Calu3 (cell line): Measurements from ENCODE around the gene ALDH16A1. TPM values are rescaled to one million over a fixed set of nuclear protein-coding genes. Genes with fewer than 3 reads are reported as not detected.

Source experiments
- BruUV-seq: library from RNA; stranded (reverse); fragments of 400-500 nt; replicated peaks from 2 replicates; lab custom pipeline; 2021; lab: Mats Ljungman, UMichigan
- CTCF ChIA-PET: fragments of 300-600 bp; sonication (Branson Sonifier 250); formaldehyde crosslinking; loops from one replicate; lab custom pipeline; 2022; ENCODE audit warnings: antibody characterized with exemption; lab: Charles Lee
- DNase-seq: peaks from one replicate; pipeline ENCODE4 v3.0.0; 2022
- H3K27ac Mint-ChIP-seq: one replicate; pipeline ENCODE4 v1.8.0; 2022; ENCODE audit warnings: mixed read lengths; ENCODE audit not compliant: unreplicated experiment
- H3K27me3 Mint-ChIP-seq: one replicate; pipeline ENCODE4 v1.8.0; 2022; ENCODE audit warnings: mixed read lengths; ENCODE audit not compliant: unreplicated experiment
- H3K36me3 Mint-ChIP-seq: one replicate; pipeline ENCODE4 v1.8.0; 2022; ENCODE audit warnings: mild to moderate bottlenecking, moderate library complexity, mixed read lengths; ENCODE audit not compliant: insufficient read depth, unreplicated experiment
- H3K4me1 Mint-ChIP-seq: one replicate; pipeline ENCODE4 v1.8.0; 2022; ENCODE audit warnings: mild to moderate bottlenecking, low read depth, mixed read lengths; ENCODE audit not compliant: unreplicated experiment
- H3K4me3 Mint-ChIP-seq: one replicate; pipeline ENCODE4 v1.8.0; 2022; ENCODE audit warnings: mild to moderate bottlenecking, low read depth, moderate library complexity, mixed read lengths; ENCODE audit not compliant: unreplicated experiment
- H3K9me3 Mint-ChIP-seq: one replicate; pipeline ENCODE4 v1.8.0; 2022; ENCODE audit warnings: low read depth, mixed read lengths; ENCODE audit not compliant: unreplicated experiment
- CTCF ChIP-seq: fragments of 200-600 bp; IDR thresholded peaks from one replicate; pipeline ENCODE4 v1.8.0; 2022; ENCODE audit warnings: antibody characterized with exemption; ENCODE audit not compliant: unreplicated experiment
- intact Hi-C: fragments of 100-400 bp; cut with micrococcal nuclease; formaldehyde crosslinking; loops from one replicate; pipeline ENCODE4 v1.10.0; 2022; ENCODE audit not compliant: unreplicated experiment
- total RNA-seq: library from RNA; stranded (reverse); gene quantifications from 2 replicates; pipeline ENCODE4 v1.2.3, GENCODE V29; 2022

The ALDH16A1 gene
- total RNA-seq, 1 experiment from 2014 or later, result 36.1 TPM

GRCh38 chr19:49506575-49507105 lies 53.6 kb downstream of the ALDH16A1 start:
- Mint-ChIP-seq H3K4me1 (peaks cover 8% of the 10 kb centered on the region), H3K4me3 (no peak overlapping the region), H3K27me3 (no peaks in the 10 kb centered on the region), H3K9me3 (no peaks in the 10 kb centered on the region), H3K36me3 (peaks cover 3% of the 10 kb centered on the region), H3K27ac (no peak overlapping the region)
- intact Hi-C loops, result loop anchor here (1.0 kb wide), 1 partner anchor 64 kb away; no protein-coding TSS in a partner anchor
- BruUV-seq, result no TSS peak
- CTCF ChIA-PET, result interaction anchor here (0.6 to 1.1 kb wide), 5 partner anchors 40 to 584 kb away, joined by 3 to 18 read pairs (median 4); no protein-coding TSS in a partner anchor
- DNase-seq, result peak; percentile 77
- peak; percentile 88 for TF ChIP-seq CTCF

DNA sequence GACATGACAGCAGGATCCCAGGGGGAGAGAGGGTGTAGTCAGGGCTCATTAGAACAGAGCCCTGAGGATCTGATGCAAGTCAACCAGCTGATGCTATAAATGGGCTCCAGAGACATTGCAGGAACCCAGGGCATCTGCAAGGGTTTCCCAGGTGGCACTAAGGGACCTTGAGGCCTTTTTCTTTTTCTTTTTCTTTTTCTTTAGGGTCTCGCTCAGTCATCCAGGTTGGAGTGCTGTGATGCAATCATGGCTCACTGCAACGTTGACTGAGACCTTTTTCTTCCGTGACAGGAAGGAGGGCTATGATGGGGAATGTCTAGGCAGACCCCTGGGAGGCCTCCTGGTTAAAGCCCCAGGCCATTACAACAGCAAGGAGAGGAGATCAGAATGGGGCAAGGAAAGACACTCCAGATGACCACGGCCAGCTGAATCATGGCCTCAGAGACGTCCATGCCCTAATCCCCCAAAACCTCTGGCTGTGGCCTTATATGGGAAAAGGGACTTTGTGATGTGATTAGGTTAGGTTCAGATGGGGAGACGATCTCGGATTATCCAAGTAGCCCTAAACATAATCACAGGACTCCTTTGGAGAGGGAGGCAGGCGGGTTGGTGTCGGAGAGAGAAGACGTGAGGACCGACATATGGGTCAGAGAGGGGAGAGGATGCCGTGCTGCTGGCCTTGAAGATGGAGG lies 54.9 kb downstream of the ALDH16A1 start:
- H3K9me3 Mint-ChIP-seq, result no peaks in the 10 kb centered on the region
- CTCF ChIA-PET, result no interaction called here
- peaks cover 18% of the 10 kb centered on the region for H3K4me1 Mint-ChIP-seq
- no peak for DNase-seq
- no peak overlapping the region for H3K27ac Mint-ChIP-seq
- H3K36me3 Mint-ChIP-seq, result peaks cover 16% of the 10 kb centered on the region
- H3K4me3 Mint-ChIP-seq, result no peak overlapping the region
- no peak for TF ChIP-seq CTCF
- no TSS peak for BruUV-seq
- intact Hi-C loops, result no loop called here
- H3K27me3 Mint-ChIP-seq, result no peaks in the 10 kb centered on the region

- Mint-ChIP-seq H3K4me1 (peaks cover 27% of the 10 kb centered on the region), H3K36me3 (peaks cover 30% of the 10 kb centered on the region), H3K4me3 (peak overlapping the region; percentile 77), H3K27ac (peak overlapping the region; percentile 69), H3K27me3 (no peaks in the 10 kb centered on the region), H3K9me3 (no peaks in the 10 kb centered on the region)
- CTCF ChIA-PET, result interaction anchor here (0.5 to 1.9 kb wide), 5 partner anchors 32 to 692 kb away, joined by 3 to 8 read pairs (median 5); no protein-coding TSS in a partner anchor
- TF ChIP-seq CTCF, result no peak
- BruUV-seq, result no TSS peak
- DNase-seq, result peak; percentile 54
- intact Hi-C loops, result no loop called here
Measured at GRCh38 chr19:49512970-49513745, 60.1 kb downstream of the ALDH16A1 start.

DNA sequence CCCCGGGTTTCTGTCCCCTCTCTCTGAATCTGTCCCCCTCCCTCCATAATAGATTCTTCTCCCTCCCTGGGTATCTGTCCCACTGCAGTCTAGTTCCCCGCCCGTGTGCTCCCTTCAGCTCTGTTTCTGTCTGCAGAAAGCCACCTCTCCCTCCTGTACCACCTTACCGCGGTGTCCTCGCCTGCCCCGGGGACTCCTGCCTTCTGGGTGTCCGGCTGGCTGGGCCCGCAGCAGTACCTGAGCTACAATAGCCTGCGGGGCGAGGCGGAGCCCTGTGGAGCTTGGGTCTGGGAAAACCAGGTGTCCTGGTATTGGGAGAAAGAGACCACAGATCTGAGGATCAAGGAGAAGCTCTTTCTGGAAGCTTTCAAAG lies 60.7 kb downstream of the ALDH16A1 start:
- TSS peak; percentile 39 for BruUV-seq

More for the DNA sequence above, 60.7 kb downstream of the ALDH16A1 start:
- intact Hi-C loops, result no loop called here
- no peak for DNase-seq
- H3K4me1 Mint-ChIP-seq, result peaks cover 27% of the 10 kb centered on the region
- H3K36me3 Mint-ChIP-seq, result peaks cover 30% of the 10 kb centered on the region
- CTCF ChIA-PET, result interaction anchor here (0.7 to 1.9 kb wide), 2 partner anchors 32 to 33 kb away, joined by 5 to 8 read pairs; no protein-coding TSS in a partner anchor
- peak overlapping the region; percentile 77 for H3K4me3 Mint-ChIP-seq
- peak overlapping the region; percentile 69 for H3K27ac Mint-ChIP-seq
- H3K9me3 Mint-ChIP-seq, result no peaks in the 10 kb centered on the region
- no peaks in the 10 kb centered on the region for H3K27me3 Mint-ChIP-seq
- no peak for TF ChIP-seq CTCF
